GM10266 (cell line): Measurements from ENCODE around the gene TENM3.

Source experiments
- DNase-seq: peaks from one replicate; pipeline ENCODE4 v3.0.0; 2012; ENCODE audit errors: extremely low spot score
- TF ChIP-seq, protein P1 (sequence below): IDR thresholded peaks from 2 replicates; pipeline ENCODE4 v1.5.1; 2012; ENCODE audit warnings: mild to moderate bottlenecking, low read depth; ENCODE audit not compliant: control insufficient read depth, insufficient read depth; ENCODE audit errors: missing control alignments

TENM3 gene

GRCh38 chr4:182303847-182304246 lies 60.6 kb downstream of the TENM3 start:
- DNase-seq, result no peak
- TF ChIP-seq, protein P1, sequence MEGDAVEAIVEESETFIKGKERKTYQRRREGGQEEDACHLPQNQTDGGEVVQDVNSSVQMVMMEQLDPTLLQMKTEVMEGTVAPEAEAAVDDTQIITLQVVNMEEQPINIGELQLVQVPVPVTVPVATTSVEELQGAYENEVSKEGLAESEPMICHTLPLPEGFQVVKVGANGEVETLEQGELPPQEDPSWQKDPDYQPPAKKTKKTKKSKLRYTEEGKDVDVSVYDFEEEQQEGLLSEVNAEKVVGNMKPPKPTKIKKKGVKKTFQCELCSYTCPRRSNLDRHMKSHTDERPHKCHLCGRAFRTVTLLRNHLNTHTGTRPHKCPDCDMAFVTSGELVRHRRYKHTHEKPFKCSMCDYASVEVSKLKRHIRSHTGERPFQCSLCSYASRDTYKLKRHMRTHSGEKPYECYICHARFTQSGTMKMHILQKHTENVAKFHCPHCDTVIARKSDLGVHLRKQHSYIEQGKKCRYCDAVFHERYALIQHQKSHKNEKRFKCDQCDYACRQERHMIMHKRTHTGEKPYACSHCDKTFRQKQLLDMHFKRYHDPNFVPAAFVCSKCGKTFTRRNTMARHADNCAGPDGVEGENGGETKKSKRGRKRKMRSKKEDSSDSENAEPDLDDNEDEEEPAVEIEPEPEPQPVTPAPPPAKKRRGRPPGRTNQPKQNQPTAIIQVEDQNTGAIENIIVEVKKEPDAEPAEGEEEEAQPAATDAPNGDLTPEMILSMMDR, result no peak

DNA sequence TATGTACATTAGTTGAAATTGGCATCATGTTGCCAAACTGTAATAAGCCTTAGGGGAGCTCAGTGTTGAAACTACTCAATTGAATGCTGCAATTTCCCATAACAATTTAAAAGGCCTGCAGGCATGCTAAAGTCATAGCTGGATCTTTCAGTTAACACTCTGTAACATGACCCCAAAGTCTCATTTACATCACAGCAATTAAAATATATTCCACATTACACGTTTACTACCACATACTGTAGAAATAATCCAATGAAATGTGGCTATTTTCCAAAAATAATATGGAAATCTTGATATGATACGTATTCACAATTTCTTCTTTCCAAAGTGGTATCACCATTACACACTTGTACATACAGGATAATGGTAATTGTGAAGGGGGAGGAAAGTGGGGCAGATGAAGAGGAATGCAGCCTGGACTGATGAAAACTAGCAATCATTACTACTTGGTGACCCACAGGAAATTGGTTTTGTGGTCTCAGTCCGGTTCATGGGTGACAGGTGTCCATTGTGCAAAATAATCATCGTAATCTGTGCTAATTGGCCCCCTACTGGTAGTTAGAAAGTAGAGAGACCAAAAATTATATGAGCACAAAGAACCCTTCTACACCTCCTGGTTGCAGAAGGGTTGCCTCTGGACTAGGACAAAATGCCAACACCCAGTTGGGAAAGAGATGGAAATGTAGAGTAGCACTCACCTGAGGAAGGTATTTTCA lies 63.7 kb downstream of the TENM3 start:
- TF ChIP-seq, protein P1, result no peak
- no peak for DNase-seq

- no peak for DNase-seq
- TF ChIP-seq, protein P1, result no peak
Measured at GRCh38 chr4:182307746-182308145, 64.5 kb downstream of the TENM3 start.

GRCh38 chr4:182309877-182310276 lies 66.7 kb downstream of the TENM3 start:
- no peak for DNase-seq
- TF ChIP-seq, protein P1, result no peak

GRCh38 chr4:182310316-182310715 lies 67.1 kb downstream of the TENM3 start:
- TF ChIP-seq, protein P1, result no peak
- DNase-seq, result no peak

GRCh38 chr4:182310962-182311361 lies 67.8 kb downstream of the TENM3 start:
- DNase-seq, result no peak
- TF ChIP-seq, protein P1, result no peak

DNA sequence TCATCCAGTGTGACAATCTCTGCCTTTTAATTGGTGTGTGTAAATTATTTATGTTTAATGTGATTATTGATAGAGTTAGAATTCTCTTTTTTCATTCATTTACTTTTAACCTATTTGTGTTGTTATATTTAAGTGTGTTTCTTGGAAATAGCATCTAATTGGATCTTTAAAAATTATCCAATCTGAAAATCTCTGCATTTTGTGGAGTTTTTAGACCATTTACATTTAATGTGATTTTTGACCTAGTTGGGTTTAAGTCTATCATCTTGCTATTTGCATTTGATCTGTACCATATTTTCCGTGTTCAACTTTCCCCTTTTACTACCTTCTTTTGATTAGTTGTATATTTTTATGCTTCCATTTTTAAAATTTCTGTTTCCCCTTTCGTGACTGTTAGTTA lies 71.3 kb downstream of the TENM3 start:
- no peak for DNase-seq
- TF ChIP-seq, protein P1, result no peak
